ENCODE data around the gene GALNT7.

GALNT7 gene

DNA sequence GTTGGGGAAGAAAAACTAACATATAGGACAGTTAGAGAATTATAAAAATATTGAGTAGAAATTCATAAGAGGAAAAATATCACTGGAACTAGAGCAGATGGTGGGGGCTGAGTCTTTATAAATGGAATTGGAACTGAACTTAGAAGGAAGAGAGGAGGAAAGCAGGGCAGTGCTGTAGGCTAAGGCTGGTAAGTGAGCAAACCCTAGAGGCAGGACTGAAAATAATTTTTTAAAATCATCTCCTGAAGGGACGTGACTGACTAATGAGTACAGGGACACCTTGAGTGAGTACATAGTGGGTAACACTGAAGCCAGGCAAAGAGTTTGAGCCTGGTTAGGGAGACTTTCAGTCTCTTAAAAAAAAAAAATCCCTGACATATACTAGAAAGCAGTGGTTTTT is 63.3 kb downstream of the GALNT7 start:
- no peak for DNase-seq (ENCODE audit: low read depth, low spot score)

DNA sequence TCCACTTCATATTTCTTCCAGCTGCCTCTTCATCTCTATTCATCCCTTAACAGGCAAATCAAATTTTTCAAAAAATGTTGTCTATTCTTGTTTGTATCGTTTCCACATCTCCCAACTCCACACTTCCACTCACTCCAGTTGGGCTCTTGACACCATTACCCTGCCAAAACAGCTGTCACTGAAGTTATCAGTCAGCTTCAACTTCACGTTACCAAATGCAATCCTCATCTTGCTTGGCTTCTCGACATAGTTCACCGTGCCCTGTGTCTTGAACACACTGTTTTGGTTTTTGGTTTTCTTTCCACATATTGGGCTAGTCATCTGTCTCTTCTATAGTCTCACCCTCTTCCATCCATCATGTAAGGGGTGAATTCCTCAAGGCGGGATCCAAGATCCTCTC is 65.2 kb downstream of the GALNT7 start:
- DNase-seq (ENCODE audit: low read depth, low spot score): no peak

DNA sequence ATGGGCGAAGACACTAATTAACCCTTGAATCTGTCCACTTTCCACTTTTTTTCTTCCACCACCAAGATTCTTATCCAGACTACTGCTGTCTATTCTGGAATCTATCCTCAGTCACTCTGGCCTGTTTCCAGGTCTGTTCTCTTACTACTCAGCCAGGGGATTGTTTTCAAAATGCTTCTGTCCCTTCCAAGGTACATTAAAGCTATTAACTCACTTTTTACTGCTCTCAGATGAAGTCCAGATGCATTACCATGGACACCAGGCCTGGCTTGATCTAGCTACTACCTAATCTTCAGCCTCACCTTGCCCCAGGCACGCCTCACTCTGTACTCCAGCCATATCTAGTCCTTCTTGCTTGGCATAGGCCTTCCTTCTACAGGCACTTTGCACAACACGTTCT is 66.4 kb downstream of the GALNT7 start:
- no peak for DNase-seq (ENCODE audit: low read depth, low spot score)

DNA sequence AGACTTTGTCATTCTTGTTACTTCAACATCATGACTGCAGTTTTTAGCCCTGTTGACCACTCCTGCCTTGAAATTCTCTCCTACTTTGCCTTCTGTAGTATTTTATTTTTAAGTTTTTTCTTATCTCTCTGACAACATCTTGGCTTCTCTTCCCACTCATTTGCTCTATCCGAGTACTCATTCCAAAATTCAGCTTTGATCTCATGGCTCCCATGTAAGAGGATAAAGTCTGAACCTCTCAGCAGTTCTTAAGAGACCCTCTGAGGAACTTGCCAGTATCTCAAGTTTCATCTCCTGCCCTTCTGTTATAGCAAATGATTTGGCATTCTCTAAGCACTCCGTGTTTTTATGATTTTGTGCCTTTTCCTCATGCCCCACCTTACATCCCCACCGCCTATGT is 67.7 kb downstream of the GALNT7 start:
- no peak for DNase-seq (ENCODE audit: low read depth, low spot score)

DNA sequence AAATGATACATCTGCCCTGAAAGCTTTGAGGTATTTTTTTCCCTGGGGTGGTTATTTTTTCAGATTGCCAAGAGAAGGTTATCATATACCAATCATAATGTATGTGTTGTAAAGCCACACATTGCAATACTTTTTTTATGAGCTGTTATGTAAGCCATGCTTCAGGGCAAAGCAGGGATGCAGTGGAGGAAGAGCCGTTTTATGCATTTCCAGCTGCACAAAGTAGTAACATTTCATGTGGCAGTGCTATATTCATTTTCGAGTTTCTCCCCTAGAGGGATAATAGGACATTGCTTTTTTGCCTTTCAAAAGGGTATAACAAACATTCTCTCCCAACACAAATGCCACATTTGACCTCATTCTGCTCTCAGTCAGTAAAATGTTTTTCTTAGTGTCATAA is 68.5 kb downstream of the GALNT7 start:
- no peak for DNase-seq (ENCODE audit: low read depth, low spot score)

DNA sequence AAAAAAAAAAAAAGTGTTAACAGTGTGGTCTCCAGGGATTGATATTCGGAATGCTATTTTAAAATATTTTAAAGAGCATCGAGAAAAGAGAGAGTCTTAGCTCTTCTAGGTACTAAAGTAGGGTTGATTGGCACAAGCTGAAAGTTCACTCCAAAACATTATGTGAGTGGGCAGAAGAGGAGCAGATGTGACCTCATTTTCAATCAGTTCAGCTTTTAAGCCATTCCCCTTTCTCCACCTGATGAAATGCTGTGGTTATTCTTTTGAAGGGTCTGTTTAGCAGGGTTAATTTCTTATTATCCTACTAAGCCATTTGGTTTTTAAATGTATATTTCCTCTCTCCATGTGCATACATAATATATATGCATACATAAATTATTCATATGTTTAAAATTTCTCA is 69.2 kb downstream of the GALNT7 start:
- no peak for DNase-seq (ENCODE audit: low read depth, low spot score)

DNA sequence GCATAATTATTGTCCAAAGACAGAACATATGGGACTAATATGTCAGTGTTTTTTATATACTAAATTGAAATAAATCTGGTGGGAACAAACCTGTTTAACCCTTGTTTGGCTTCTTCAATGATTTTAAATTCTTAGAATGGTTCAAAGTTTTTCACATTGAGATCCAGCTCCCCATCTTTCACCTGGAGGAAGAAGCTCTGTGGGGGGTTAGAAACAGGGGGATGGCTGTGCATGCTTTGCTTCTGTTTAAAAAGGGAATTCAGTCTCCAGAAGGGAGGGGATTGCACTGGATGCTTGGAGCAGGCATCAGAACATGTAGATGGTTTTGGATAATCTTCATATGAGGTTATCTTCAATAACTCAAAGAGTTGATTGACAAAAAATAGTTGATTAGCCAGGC is 72.1 kb downstream of the GALNT7 start:
- DNase-seq (ENCODE audit: low read depth, low spot score): no peak

DNA sequence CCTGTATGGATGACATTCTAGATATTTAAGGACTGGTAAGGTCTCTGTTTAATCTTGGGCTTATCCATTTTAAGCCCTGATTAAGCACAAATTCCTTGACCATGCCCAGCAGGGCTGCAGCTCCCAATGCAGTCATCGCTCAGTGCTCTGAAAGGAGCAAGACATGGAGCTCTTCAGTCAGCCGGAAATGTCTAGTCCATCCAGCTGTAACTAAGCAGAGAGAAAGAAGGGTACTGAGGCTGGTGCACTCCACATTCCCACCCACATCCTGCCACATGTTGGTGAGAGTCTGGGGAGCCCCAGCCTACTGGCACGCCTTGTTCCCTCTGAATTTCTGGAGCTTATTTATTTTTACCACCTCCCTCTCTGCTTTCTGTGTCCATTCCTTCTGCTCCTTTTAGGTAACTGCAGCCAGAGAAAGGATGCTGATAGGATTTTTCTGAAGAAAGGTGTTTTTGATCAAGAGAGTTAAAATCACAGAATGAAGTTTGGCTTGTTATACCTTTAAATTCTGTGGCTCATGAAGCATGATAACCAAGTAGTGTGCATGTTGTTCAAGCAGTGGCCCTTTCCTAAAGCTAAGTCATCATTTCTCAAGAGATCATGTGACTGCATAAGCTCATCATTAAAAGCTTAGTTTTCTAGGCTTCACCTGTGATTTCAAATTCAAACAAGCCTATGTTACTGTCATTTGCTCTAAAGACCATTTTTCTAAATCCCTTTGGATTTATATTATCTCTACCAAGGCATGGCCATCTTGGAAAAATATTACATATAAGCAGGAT is 74.0 kb downstream of the GALNT7 start:
- DNase-seq (ENCODE audit: low read depth, low spot score): peak; percentile 13

DNA sequence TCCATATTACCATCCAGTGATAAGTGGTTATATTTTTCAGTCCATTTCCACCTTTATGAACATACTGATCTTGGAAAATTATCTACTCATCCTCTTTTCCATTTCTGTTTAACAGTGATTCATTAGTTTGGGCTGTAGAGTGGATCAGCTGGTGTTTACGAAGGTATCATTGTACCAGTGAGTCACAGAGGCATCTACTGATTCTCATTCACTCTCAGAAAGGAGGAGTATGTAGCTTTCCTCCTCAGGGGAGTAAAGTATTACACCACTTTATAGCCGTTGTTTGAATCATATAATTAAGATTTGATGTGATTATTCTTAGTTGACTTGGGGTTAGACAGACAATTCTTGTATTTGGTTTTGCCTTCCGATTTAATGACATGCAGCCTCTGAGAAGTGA is 74.7 kb downstream of the GALNT7 start:
- no peak for DNase-seq (ENCODE audit: low read depth, low spot score)

DNA sequence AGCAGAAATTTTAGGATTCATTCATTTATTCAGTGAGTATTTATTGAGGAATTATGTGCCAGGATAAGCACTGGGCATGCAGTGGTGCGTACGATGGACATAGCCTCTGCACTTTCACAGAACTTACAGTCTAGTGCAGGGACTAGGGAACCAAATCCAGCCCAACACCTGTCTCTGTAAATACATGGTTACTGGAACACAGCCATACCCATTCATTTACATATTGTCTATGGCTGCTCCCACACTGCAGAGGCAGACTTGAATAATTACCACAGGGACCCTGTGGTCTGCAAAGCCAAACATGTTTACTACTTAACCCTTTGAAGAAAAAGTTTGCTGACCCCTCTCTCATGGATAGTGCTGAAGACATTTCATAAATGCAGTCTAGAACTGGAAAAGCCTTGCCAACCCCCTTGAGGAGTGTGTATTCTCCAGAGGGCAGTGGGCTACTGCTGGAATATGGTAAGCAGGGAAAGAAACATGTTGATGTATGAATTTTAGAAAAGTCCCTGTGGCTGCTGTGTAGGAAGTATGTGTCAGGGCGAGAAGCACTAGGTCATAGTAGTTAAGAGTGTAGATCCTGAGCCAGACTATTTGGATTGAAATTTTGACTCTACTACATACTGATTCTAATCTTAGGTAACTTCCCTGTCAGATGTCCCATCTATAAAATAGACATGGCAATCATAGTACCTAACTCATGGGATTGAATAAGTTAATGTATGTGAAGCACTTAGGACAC is 75.5 kb downstream of the GALNT7 start:
- no peak for DNase-seq (ENCODE audit: low read depth, low spot score)

DNA sequence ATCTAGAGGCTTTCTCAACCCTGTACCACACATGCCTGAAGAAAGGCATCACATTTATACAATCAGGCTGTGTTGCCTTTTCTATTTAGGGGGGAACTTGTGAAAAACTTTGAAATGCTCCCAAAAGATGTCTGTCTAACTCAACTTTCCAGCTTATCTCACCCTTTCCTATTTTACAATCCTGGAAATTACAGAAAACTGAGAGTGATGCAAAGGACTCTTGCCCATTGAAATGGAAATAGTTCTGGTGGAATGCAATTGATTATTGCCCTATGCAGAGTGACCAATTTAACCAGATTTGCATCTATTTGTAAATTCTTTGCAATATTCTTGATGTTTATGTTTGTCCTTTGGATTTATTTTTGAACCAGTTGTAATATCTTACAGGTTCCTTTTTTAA is 77.3 kb downstream of the GALNT7 start:
- no peak for DNase-seq (ENCODE audit: low read depth, low spot score)

DNA sequence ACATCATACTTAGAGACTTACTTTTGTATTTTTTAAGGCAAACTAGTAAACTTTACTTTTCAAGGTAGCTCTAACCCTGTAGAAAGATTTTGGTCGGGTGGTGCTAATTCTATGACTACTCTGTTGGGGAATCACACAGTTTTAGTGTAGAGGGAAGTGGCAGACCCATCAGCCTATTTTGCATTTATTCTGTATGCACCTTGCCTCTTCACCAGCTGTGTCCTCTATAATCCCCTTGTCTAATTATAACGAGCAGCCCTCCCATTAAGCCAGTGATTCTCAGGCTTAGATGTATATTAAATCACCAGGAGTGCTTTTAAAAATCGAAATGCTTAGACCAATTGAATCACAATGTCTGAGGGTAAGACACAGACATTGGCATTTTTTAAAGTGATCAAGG is 78.1 kb downstream of the GALNT7 start:
- no peak for DNase-seq (ENCODE audit: low read depth, low spot score)

DNA sequence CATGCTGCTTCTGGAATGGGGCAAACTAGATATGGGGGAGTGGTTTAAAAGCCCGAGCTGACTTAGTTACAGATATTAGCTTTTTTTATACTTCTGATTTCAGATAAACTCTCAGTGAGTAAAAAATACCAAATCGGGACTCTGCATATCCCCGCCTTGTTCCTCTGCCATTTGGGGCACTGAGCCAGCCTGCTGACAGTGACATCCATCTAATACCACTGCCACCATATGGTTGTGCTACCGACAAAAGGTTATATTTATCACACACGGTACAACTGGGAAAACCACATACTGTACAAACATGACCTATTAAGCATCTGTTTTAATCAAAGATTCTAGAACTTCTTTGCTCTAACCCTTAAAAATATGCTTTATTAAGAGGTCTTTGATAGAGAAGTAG is 78.7 kb downstream of the GALNT7 start:
- DNase-seq (ENCODE audit: low read depth, low spot score): no peak

DNA sequence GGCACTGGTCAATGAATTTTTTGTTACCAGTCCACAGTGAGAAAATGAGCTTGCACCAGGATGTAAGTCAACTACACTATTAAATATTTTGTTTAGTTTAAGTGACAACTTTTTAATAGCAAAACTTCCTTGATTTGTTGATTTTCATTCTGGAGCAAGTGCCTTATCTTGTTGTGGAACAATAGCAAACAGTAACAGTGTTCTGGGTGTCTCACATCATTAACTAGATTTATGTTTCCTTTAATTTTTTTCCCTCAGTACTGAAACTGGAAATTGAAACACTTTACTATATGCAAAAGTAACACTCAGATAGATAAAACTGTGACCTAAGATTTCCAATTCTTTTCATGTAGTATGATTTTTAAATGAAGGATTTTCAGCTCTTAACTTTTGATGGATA is 80.1 kb downstream of the GALNT7 start:
- no peak for DNase-seq (ENCODE audit: low read depth, low spot score)

DNA sequence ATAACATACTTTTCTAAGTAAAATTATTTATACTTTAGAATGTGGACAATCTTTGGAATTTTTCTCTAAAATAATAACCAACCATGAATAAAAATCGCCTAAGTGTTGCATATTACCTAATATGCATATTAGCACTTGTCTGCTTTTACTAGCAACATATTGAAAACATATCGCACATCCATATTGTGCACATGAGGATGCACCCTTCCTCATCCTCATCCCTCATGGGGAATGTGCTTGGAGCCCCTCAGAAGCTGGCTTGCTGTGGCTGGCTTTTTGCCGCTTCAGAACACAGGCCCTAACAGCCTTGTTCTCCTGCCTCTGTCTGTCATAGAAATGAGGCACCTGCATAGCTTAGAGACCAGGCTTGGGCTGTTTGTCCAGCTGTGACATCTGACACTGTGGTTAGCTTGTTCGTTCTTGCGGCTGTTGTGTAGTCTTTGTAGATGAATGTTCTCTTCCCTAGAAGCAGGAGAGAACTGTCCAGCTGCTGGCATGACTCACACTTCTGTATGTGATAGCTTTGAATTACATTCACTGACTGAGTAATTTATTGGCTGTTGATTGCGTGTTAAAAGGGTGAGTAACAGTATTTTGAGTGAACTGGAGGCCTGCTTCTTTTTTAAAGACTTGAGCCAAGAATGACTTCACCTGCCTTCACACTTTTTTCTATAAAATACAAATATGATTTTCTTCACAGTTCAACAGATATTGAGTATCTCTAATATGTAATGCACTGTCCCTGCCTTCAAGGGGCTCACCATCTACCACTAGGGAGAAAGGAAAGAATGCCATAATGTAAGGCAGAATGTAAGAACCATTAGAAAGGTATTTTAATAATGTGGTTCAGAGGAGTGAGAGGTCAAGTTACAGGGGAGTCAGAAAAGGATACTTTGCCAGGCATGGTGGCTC is 83.7 kb downstream of the GALNT7 start:
- peak; percentile 54 for DNase-seq (ENCODE audit: low read depth, low spot score)

DNA sequence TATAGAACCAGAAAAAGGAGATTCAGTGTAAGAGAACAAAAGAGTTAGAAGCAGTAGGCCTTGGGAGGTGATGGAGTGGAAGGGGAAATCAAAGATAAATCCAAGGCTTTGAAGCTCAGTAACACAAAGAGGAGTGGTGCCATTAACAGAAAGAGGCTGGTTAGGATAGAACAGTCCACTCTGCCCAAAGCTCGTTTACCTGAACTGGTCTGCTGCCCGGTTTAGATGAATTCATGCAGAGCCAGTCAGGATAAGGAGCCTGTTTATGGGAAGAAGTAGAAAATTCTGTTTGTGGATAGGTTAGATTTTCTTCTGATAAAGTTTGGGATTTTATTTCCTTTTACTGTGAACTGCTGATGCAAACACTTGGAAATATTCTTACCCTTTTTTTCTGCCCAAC is 85.0 kb downstream of the GALNT7 start:
- no peak for DNase-seq (ENCODE audit: low read depth, low spot score)

DNA sequence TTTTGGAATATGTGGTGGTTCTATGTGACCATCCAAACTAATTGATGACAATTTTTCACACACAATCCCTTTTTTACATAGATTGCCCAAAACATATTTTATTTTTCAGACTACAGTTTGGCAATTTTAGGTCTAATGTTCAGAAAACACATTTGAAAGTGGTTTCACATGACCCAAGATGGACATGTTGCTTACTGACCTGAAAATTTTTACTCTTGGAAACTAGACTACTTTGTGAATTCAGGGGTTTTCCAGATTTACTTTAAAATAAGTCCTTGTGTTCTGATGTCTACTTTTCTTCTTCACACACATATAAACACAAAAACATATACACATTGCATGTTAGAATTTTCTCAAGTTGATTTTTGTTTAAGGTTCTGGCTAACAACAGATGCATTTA is 86.0 kb downstream of the GALNT7 start:
- no peak for DNase-seq (ENCODE audit: low read depth, low spot score)

DNA sequence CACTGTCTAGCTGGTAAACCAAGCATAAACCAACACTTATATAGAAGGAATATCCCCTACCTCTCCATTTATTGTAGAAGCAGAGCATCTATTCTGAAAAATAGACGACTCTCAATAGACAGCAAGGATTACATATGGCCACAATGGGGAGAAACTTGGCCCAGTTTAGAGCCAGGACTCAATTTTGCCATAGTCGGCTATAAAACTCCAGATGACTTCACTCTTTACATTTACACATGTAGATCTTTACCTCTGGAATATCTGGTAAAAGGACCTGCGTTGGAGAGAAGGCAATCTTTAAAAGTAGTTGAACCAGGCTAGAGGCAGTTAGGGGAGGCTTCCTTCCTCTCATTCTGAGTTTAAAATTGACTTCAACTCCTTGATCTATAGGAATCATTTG is 88.2 kb downstream of the GALNT7 start:
- no peak for DNase-seq (ENCODE audit: low read depth, low spot score)

DNA sequence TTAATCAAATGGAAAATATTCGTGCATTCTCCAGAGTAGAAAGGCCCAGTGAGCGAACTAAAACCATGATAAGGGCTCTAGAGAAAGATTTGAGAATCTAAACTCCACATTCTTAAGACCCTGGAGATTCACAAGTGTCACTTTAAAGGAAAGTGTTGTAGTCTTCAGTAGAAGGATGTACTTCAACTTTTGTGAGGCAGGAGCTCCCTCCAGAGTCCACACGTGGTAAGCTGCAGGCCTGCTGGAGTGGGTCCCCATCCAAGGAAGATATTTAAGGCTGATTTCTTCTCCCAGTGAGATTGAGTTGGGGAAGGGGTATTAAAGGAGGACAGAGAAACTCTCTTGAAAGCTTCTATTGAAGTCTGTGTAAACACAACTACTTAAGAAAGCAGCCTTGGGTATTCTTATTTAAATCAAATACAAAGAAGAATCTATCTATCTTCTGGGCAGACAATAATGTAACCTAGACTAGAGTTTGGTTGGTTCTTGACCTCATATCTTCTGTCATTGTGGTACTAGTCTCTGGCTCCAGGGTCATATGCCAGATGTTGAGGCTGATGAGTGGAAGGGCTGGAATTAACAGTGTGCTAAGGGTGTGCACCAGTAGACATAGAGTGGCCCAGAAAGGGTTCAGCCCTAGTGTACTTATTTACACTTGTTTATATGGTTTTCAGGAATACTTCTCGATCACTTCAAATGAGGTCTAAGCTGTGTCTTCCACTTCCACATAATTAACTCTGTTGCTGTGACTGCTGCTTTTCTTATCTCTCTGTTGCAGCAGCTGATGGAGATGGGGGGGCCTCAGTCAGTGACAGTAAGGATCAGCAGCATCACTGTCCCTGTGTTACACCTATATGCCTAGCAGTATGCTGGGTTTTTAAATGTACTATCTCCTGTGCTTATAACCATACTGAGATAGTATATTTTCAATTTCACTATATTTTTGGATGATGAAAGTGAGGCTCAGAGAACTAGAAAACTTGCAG is 89.4 kb downstream of the GALNT7 start:
- DNase-seq (ENCODE audit: low read depth, low spot score): peak; percentile 67

DNA sequence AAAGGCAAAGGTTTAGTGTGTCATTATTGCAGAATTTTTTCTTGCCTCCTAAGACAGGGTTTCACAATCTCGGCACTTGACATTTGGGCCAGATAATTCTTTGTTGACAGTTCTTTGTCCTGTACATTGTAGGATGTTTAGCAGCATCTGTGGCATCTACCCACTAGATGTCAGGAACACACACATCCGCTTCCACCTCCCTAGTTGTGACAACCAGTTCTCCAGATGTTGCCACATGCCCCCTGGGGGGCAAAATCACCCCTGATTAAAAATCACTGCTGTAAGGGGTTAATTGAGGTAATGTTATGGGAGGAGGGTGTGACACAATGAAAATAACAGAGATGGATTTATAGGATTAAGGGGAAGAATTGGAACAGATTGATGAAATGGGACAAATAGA is 90.3 kb downstream of the GALNT7 start:
- DNase-seq (ENCODE audit: low read depth, low spot score): no peak

DNA sequence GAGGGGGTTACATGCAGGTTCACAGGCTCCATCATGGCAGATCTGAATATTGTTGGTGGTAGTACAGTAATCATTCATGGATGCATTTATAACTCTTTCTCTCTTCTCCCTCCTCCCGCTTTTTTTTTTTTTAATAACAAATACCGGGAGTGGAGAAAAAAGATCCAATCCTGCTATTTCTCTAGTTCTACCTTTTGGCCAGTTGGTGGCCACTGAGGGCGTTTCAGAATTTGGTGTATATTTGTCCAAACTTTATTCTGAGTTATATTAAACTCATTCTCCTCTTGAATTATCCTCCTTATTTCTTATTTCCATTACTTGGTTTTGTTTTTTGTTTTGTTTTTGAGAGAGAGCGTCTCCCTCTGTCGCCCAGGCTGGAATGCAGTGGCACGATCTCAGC is 90.7 kb downstream of the GALNT7 start:
- DNase-seq (ENCODE audit: low read depth, low spot score): no peak
